ENCODE measurements around the gene ECSIT. TPM values are rescaled to one million over a fixed set of nuclear protein-coding genes. Genes with fewer than 3 reads are reported as not detected.

Gene ECSIT
- total RNA-seq, 6 experiments from 2014 or later, result 25.0 to 45.5 (median 37.7) TPM

DNA sequence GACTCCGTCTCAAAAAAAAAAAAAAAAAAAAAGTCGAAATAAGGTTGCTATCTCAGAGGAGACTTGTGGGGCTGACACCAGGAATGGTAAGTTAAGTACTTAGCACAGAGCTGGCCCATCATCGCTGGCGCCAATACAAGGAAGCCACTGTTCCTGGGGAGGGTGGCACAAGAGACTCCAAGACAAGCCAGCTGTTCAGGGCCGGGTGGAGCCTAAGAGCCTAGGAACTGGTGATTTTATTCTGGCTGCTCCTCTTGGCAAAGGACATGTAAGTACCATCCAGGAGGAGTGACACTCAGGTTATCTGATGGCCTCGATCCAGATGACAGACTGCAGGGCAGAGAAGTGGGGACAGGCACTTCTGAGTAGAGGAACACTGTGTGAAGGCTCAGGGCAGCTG lies 26.3 kb upstream of the ECSIT start:
- peaks cover 0 to 14% (median 4%) of the 10 kb centered on the region in 4 donors for H3K4me1 ChIP-seq
- no peak for DNase-seq
- 85% methylated on average over 4 of the region's 6 CpGs for WGBS (ENCODE audit: insufficient coverage, low coverage, low lambda C conversion rate, missing lambda C conversion rate)
- TF ChIP-seq, protein P1, sequence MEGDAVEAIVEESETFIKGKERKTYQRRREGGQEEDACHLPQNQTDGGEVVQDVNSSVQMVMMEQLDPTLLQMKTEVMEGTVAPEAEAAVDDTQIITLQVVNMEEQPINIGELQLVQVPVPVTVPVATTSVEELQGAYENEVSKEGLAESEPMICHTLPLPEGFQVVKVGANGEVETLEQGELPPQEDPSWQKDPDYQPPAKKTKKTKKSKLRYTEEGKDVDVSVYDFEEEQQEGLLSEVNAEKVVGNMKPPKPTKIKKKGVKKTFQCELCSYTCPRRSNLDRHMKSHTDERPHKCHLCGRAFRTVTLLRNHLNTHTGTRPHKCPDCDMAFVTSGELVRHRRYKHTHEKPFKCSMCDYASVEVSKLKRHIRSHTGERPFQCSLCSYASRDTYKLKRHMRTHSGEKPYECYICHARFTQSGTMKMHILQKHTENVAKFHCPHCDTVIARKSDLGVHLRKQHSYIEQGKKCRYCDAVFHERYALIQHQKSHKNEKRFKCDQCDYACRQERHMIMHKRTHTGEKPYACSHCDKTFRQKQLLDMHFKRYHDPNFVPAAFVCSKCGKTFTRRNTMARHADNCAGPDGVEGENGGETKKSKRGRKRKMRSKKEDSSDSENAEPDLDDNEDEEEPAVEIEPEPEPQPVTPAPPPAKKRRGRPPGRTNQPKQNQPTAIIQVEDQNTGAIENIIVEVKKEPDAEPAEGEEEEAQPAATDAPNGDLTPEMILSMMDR (IDR thresholded peaks at IDR 0.05), result no peak
- no peak for TF ChIP-seq POLR2A (IDR thresholded peaks at IDR 0.05)
- no peak overlapping the region for H3K4me3 ChIP-seq
- no peak for ATAC-seq
- no peak overlapping the region for H3K27ac ChIP-seq
- H3K27me3 ChIP-seq, result no peaks in the 10 kb centered on the region
- H3K9me3 ChIP-seq, result no peaks in the 10 kb centered on the region
- intact Hi-C loops (cut with DNase I), result no loop called here
- H3K36me3 ChIP-seq, result peaks cover 0 to 9% (median 5%) of the 10 kb centered on the region in 4 donors

DNA sequence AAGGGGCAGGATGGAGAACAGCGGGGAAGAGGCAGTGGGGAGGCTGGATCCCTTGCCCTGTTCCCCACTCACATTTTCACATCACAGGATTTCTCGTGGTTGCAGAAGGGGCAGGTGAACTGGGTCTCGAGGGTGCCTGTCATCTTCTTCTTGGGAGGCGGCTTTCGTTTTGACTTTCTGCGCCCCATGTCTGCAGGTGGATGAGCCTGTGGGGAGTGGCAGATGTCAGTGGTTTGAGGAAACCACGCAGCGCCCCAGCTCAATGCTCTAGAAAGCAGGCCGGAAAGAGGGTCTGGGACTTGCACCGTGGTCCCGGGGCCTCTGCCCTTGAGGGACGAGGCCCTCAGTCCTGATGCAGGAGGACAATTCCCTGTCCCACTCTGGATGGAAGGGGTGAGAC lies 25.2 kb upstream of the ECSIT start:
- intact Hi-C loops (cut with DNase I), result no loop called here
- peaks cover 0 to 8% (median 0%) of the 10 kb centered on the region in 4 donors for H3K4me1 ChIP-seq
- H3K36me3 ChIP-seq, result peaks cover 0 to 9% (median 5%) of the 10 kb centered on the region in 4 donors
- H3K9me3 ChIP-seq, result no peaks in the 10 kb centered on the region
- no peak overlapping the region for H3K27ac ChIP-seq
- TF ChIP-seq POLR2A (IDR thresholded peaks at IDR 0.05), result no peak
- TF ChIP-seq, protein P1 (IDR thresholded peaks at IDR 0.05), result no peak
- no peak overlapping the region for H3K4me3 ChIP-seq
- DNase-seq (no peak), ATAC-seq (no peak)
- 68% methylated on average over 3 of the region's 12 CpGs for WGBS (ENCODE audit: insufficient coverage, low coverage, low lambda C conversion rate, missing lambda C conversion rate)
- no peaks in the 10 kb centered on the region for H3K27me3 ChIP-seq

DNA sequence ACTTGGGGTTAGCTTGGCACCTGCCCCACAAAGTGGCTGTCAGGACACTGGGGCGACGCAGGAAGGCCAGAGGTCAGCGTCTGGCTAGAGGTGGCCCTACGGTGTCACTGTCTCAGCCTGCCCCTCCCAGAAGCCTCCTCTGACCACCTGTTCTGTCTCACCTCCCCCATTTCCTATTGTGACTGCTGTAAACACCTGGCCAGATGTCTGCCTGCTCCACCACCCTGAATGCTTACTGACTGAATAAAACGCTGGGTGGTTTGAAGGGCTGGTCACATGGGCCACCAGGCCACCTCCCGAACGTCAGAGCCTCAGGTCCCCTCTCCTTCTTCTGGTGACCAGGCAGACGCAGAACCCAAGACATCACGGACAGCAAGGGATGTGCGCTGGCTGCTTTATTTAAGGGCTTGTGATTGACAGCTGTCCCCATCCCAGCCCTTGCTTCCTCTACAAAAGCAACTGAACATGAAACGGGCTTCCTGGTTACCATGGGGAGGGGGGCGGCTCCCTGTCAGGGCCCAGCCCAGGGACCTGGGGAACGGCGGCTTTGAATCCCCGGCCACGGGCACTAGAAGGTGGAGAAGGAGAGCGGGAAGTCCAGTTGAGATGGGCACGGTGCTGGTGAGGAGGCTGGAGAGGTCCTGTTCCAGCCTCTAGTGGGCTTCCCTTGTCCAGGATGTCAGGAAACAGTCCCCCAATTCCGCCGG lies 23.9 kb upstream of the ECSIT start:
- 77% methylated on average over 3 of the region's 20 CpGs for WGBS (ENCODE audit: insufficient coverage, low coverage, low lambda C conversion rate, missing lambda C conversion rate)
- Histone ChIP-seq H3K4me3 (no peak overlapping the region), H3K9me3 (no peaks in the 10 kb centered on the region), H3K27ac (no peak overlapping the region), H3K36me3 (peaks cover 0 to 9% (median 5%) of the 10 kb centered on the region in 4 donors), H3K4me1 (peaks cover 0 to 2% (median 0%) of the 10 kb centered on the region in 4 donors), H3K27me3 (no peaks in the 10 kb centered on the region)
- DNase-seq (no peak), ATAC-seq (no peak)
- intact Hi-C loops (cut with DNase I), result no loop called here
- no peak for TF ChIP-seq POLR2A (IDR thresholded peaks at IDR 0.05)
- TF ChIP-seq, protein P1 (IDR thresholded peaks at IDR 0.05), result no peak

DNA sequence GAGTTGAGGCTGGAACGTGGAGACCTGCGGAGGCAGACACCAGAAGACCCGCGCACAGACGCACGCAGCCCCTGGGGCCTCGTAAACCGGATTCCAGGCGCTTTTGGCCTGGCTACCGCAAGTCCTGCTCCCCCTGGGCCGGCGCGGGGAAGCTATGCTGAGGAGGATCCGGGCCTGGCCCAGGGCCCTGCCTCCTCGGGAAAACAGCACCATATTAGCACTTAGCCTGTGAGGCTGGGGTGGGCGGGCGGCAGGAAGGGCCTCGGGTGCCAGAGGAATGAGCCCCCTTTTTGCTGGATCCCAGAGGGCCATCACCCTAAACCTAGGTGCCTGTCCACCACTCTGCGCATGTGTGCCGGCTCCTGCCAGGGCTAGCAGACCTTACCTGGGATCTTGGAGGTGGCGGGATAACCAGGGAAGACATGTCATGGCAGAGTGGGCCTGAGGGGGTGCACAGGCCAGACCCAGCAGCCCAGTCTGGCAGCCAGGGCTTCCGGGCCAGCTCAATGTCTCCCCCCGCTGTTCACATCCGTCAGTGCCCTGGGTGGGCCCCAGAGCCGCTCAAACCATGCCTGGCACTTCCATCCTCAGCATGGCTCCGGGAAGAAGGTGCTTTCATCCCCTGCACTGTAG lies 22.8 kb upstream of the ECSIT start:
- intact Hi-C loops (cut with DNase I), result no loop called here
- no peaks in the 10 kb centered on the region for H3K27me3 ChIP-seq
- no peak overlapping the region for H3K4me3 ChIP-seq
- H3K4me1 ChIP-seq, result no peaks in the 10 kb centered on the region
- peaks cover 0 to 9% (median 5%) of the 10 kb centered on the region in 4 donors for H3K36me3 ChIP-seq
- H3K9me3 ChIP-seq, result no peaks in the 10 kb centered on the region
- 80% methylated on average over 3 of the region's 26 CpGs for WGBS (ENCODE audit: insufficient coverage, low coverage, low lambda C conversion rate, missing lambda C conversion rate)
- H3K27ac ChIP-seq, result no peak overlapping the region
- peak; percentile 29 to 32 (median 30) for ATAC-seq
- TF ChIP-seq, protein P1 (IDR thresholded peaks at IDR 0.05), result peak in 3 of 4 donors; percentile 14 to 25 (median 15)
- TF ChIP-seq POLR2A (IDR thresholded peaks at IDR 0.05), result no peak
- DNase-seq, result no peak
